H9 (cell line): Measurements from ENCODE around the gene HSPG2. TPM values are rescaled to one million over a fixed set of nuclear protein-coding genes. Genes with fewer than 3 reads are reported as not detected.
A peak's percentile ranks its signal among the peaks of the same experiment; 100 is the strongest.

Experiments used
- DNase-seq: peaks from one replicate; pipeline ENCODE4 v3.0.0-alpha.2; 2017
- H2AFZ ChIP-seq: one replicate; pipeline ENCODE4 v1.6.1; 2013; ENCODE audit warnings: mild to moderate bottlenecking, low read length, control low read depth, moderate library complexity
- H2AK5ac ChIP-seq: 2 replicates; pipeline ENCODE4 v1.6.1; 2013; ENCODE audit warnings: low read length, control low read depth, mixed read lengths; ENCODE audit not compliant: insufficient read length
- H2BK120ac ChIP-seq: one replicate; pipeline ENCODE4 v1.6.1; 2013; ENCODE audit warnings: low read depth, mild to moderate bottlenecking, low read length, control low read depth, inconsistent platforms; ENCODE audit not compliant: poor library complexity, severe bottlenecking
- H2BK12ac ChIP-seq: 2 replicates; pipeline ENCODE4 v1.6.1; 2013; ENCODE audit warnings: low read length, control low read depth, mixed read lengths, low read depth; ENCODE audit not compliant: insufficient read length
- H2BK15ac ChIP-seq: 2 replicates; pipeline ENCODE4 v1.6.1; 2013; ENCODE audit warnings: low read depth, low read length, control low read depth
- H2BK20ac ChIP-seq: one replicate; pipeline ENCODE4 v1.6.1; 2013; ENCODE audit warnings: low read depth, mild to moderate bottlenecking, low read length, control low read depth, inconsistent platforms; ENCODE audit not compliant: poor library complexity, severe bottlenecking
- H2BK5ac ChIP-seq: 2 replicates; pipeline ENCODE4 v1.6.1; 2013; ENCODE audit warnings: low read length, control low read depth, mixed read lengths; ENCODE audit not compliant: insufficient read length
- H3K14ac ChIP-seq: 2 replicates; pipeline ENCODE4 v1.6.1; 2013; ENCODE audit warnings: low read length, control low read depth; ENCODE audit not compliant: insufficient read depth
- H3K18ac ChIP-seq: 2 replicates; pipeline ENCODE4 v1.6.1; 2013; ENCODE audit warnings: low read depth, mild to moderate bottlenecking, mixed read lengths, low read length, control low read depth; ENCODE audit not compliant: insufficient read length
- H3K23ac ChIP-seq: 2 replicates; pipeline ENCODE4 v1.6.1; 2013; ENCODE audit warnings: low read length, control low read depth, mixed read lengths, low read depth; ENCODE audit not compliant: insufficient read length
- H3K23me2 ChIP-seq: 2 replicates; pipeline ENCODE4 v1.6.1; 2013; ENCODE audit warnings: low read depth, mild to moderate bottlenecking, mixed read lengths, low read length, control low read depth; ENCODE audit not compliant: insufficient read length, poor library complexity, severe bottlenecking
- H3K27ac ChIP-seq: 2 replicates; pipeline ENCODE4 v1.5.1; 2013; ENCODE audit warnings: low read length, control low read depth, mixed read lengths, low read depth; ENCODE audit not compliant: insufficient read length
- H3K27me3 ChIP-seq: 2 replicates; pipeline ENCODE4 v1.6.1; 2013; ENCODE audit warnings: low read length, control low read depth, inconsistent platforms; ENCODE audit not compliant: insufficient read depth
- H3K4ac ChIP-seq: 2 replicates; pipeline ENCODE4 v1.6.1; 2013; ENCODE audit warnings: low read depth, mild to moderate bottlenecking, control low read depth, inconsistent platforms, low read length, moderate library complexity
- H3K4me1 ChIP-seq: 2 replicates; pipeline ENCODE4 v1.6.1; 2013; ENCODE audit warnings: low read length, control low read depth, inconsistent platforms; ENCODE audit not compliant: insufficient read depth
- H3K4me2 ChIP-seq: 2 replicates; pipeline ENCODE4 v1.6.1; 2013; ENCODE audit warnings: low read length, control low read depth, mixed read lengths; ENCODE audit not compliant: insufficient read length, insufficient read depth
- H3K56ac ChIP-seq: 2 replicates; pipeline ENCODE4 v1.6.1; 2013; ENCODE audit warnings: low read depth, mild to moderate bottlenecking, mixed read lengths, low read length, control low read depth; ENCODE audit not compliant: insufficient read length
- H3K79me1 ChIP-seq: 2 replicates; pipeline ENCODE4 v1.6.1; 2013; ENCODE audit warnings: low read depth, mild to moderate bottlenecking, moderate library complexity, low read length, control low read depth, inconsistent platforms; ENCODE audit not compliant: insufficient read depth, poor library complexity, severe bottlenecking
- H3K79me2 ChIP-seq: 2 replicates; pipeline ENCODE4 v1.6.1; 2013; ENCODE audit warnings: low read length, control low read depth, inconsistent platforms; ENCODE audit not compliant: insufficient read depth
- H3K9ac ChIP-seq: 2 replicates; pipeline ENCODE4 v1.6.1; 2013; ENCODE audit warnings: low read length, control low read depth, mixed read lengths; ENCODE audit not compliant: insufficient read length; ENCODE audit errors: extremely low read depth
- H3K9me3 ChIP-seq: one replicate; pipeline ENCODE4 v1.6.1; 2013; ENCODE audit warnings: low read depth, low read length, inconsistent platforms; ENCODE audit not compliant: control insufficient read depth
- H3T11ph ChIP-seq: one replicate; pipeline ENCODE4 v1.6.1; 2013; ENCODE audit warnings: mild to moderate bottlenecking, low read length, control low read depth, inconsistent platforms
- H4K20me1 ChIP-seq: one replicate; pipeline ENCODE4 v1.6.1; 2013; ENCODE audit not compliant: control insufficient read depth, insufficient read length, insufficient read depth
- H4K5ac ChIP-seq: 2 replicates; pipeline ENCODE4 v1.6.1; 2013; ENCODE audit warnings: low read depth, mild to moderate bottlenecking, mixed read lengths, low read length, control low read depth; ENCODE audit not compliant: insufficient read length
- H4K8ac ChIP-seq: replicated peaks from 2 replicates; pipeline ENCODE4 v1.6.1; 2013; ENCODE audit warnings: low read length, control low read depth, mixed read lengths, low read depth; ENCODE audit not compliant: insufficient read length
- H4K91ac ChIP-seq: 2 replicates; pipeline ENCODE4 v1.6.1; 2013; ENCODE audit warnings: low read depth, mild to moderate bottlenecking, moderate library complexity, mixed read lengths, low read length, control low read depth; ENCODE audit not compliant: insufficient read length
- H3K27ac Mint-ChIP-seq, 3 experiments: 2 replicates in 2 of 3; 3 replicates in 1 of 3; pipeline ENCODE4 v1.8.0; 2020 to 2021; ENCODE audit warnings: mixed read lengths in 3 of 3, mild to moderate bottlenecking in 1 of 3, moderate library complexity in 1 of 3
- H3K27me3 Mint-ChIP-seq: 2 replicates; pipeline ENCODE4 v1.8.0; 2021; ENCODE audit warnings: low read depth, mild to moderate bottlenecking, moderate library complexity, mixed read lengths
- H3K36me3 Mint-ChIP-seq, 3 experiments: 2 replicates in 2 of 3; 3 replicates in 1 of 3; pipeline ENCODE4 v1.8.0; 2020 to 2021; ENCODE audit warnings: low read depth in 3 of 3, mixed read lengths in 3 of 3; ENCODE audit not compliant: insufficient read depth in 1 of 3
- H3K4me1 Mint-ChIP-seq, 2 experiments: 2 replicates each; pipeline ENCODE4 v1.8.0; 2020; ENCODE audit warnings: mixed read lengths in 2 of 2
- H3K4me3 Mint-ChIP-seq, 2 experiments: 2 replicates in 1 of 2; 3 replicates in 1 of 2; pipeline ENCODE4 v1.8.0; 2020 to 2021; ENCODE audit warnings: mild to moderate bottlenecking in 2 of 2, mixed read lengths in 2 of 2, moderate library complexity in 1 of 2
- H3K9me3 Mint-ChIP-seq, 2 experiments: 2 replicates in 1 of 2; 3 replicates in 1 of 2; pipeline ENCODE4 v1.8.0; 2020; ENCODE audit warnings: mild to moderate bottlenecking in 2 of 2, mixed read lengths in 2 of 2, moderate library complexity in 1 of 2
- CTCF ChIP-seq: fragments of 200-600 bp; sonication (generic); conservative IDR thresholded peaks from 3 replicates; pipeline ENCODE4 v1.8.0; 2021; ENCODE audit warnings: antibody characterized with exemption, mild to moderate bottlenecking
- WGBS: extraction: QIAGEN DNeasy Blood & Tissue Kit; methylation state at CpG from one replicate; pipeline ENCODE4 v1.1.7; 2013; ENCODE audit warnings: missing lambda C conversion rate, low lambda C conversion rate, mixed read lengths; ENCODE audit not compliant: insufficient read length; ENCODE audit errors: extremely low coverage; 5-methylcytosine and 5-hydroxymethylcytosine counted together
- total RNA-seq: library from RNA; stranded (reverse); gene quantifications from 2 replicates; pipeline ENCODE4 v1.2.1, GENCODE V29; 2021

The HSPG2 gene
- total RNA-seq, 1 experiment from 2014 or later, result 90.0 TPM

DNA sequence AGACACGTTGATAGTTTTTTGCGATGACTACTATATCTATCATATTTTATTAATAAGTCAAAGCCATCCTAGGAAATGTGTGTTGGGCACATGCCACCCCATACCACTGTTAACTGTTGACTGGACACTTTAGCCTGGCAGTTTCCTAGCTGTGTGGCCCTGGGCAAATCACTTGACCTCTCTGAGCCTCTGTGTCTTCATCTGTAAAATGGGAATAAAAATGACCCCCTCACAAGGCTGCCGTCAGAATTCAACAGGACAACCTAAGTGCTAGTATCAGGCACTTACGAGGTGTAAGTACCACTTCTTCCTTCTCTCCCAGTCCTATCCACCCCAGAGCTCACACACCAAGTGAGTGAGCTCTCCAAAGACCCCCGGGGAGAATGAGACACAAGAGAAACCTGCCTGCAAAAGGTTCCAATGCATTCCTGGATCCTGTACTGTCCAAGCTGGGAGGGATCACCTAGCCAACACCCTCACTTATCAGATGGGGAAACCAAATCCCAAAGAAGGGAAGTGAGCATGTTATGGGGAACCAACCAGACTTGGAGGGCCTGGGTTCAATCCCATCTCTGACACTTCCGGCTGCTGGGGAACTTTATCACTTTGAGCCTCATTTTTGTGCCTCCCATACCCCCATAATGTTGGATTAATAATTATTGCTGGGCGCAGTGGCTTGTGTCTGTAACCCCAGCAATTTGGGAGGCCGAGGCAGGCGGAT lies 24.9 kb downstream of the HSPG2 start:
- no peak overlapping the region for H2BK12ac ChIP-seq
- no peak overlapping the region for H2BK5ac ChIP-seq
- Mint-ChIP-seq H3K4me1 (peaks cover 43 to 64% of the 10 kb centered on the region in 2 experiments), H3K4me3 (no peak overlapping the region), H3K27me3 (no peaks in the 10 kb centered on the region), H3K27ac (peak overlapping the region; percentile 65 to 73 (median 71); a peak in 4 of 7 replicates), H3K36me3 (peaks cover 0 to 7% (median 0%) of the 10 kb centered on the region in 3 experiments; a peak in 2 of 7 replicates), H3K9me3 (no peaks in the 10 kb centered on the region)
- H3K4ac ChIP-seq, result no peak overlapping the region
- H4K91ac ChIP-seq, result no peak overlapping the region
- H4K5ac ChIP-seq, result no peak overlapping the region
- no peak overlapping the region for H3T11ph ChIP-seq
- no peaks in the 10 kb centered on the region for H3K79me2 ChIP-seq
- H3K23ac ChIP-seq, result no peak overlapping the region
- peaks cover 16% of the 10 kb centered on the region; the same call in 1 of the 2 replicates for H3K4me1 ChIP-seq
- H3K27me3 ChIP-seq, result no peaks in the 10 kb centered on the region
- no peak for TF ChIP-seq CTCF
- H2BK15ac ChIP-seq, result no peak overlapping the region; the same call in 1 of the 2 replicates
- H3K27ac ChIP-seq, result no peak overlapping the region
- H3K9ac ChIP-seq, result no peak overlapping the region
- H3K23me2 ChIP-seq, result no peaks in the 10 kb centered on the region
- no peak overlapping the region for H2BK20ac ChIP-seq
- H2AFZ ChIP-seq, result no peak overlapping the region
- H3K56ac ChIP-seq, result no peak overlapping the region
- H2BK120ac ChIP-seq, result no peak overlapping the region
- no peak overlapping the region for H4K8ac ChIP-seq
- no peaks in the 10 kb centered on the region for H3K9me3 ChIP-seq
- DNase-seq, result no peak
- H3K14ac ChIP-seq, result no peak overlapping the region
- WGBS, result no CpG with 5 or more reads among the region's 9 CpGs
- H3K79me1 ChIP-seq, result no peaks in the 10 kb centered on the region
- H4K20me1 ChIP-seq, result no peaks in the 10 kb centered on the region
- H3K18ac ChIP-seq, result no peak overlapping the region
- H3K4me2 ChIP-seq, result no peak overlapping the region
- no peak overlapping the region for H2AK5ac ChIP-seq
